ENCODE results near the gene SDHC. TPM values are rescaled to one million over a fixed set of nuclear protein-coding genes. Genes with fewer than 3 reads are reported as not detected.

Gene SDHC
- total and polyA plus RNA-seq, 2 experiments from 2014 or later: 131 to 358 TPM

DNA sequence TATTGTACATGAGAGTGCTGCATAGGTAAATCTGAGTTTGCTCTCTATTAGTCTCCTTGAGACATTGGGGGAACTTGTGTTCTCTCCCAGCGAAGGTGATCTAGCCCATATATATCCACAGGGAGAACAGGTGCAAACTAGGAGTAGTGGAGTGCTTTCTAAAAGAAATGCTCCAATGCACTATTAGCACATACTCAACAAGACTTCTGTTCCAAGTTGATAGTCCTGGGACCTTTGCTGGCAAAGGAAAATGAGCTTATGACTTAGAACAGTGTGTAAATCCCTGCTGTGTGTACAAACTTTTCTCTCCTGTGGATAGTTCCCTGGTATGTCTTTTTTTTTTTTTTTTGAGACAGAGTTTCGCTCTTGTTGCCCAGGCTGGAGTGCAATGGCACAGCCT is 28.0 kb downstream of the SDHC start:
- 100% methylated on average over 2 of the region's 2 CpGs for WGBS (ENCODE audit: low lambda C conversion rate, missing lambda C conversion rate)
- Histone ChIP-seq H3K27ac (no peak overlapping the region), H4K20me1 (ENCODE audit: insufficient read depth, poor library complexity, severe bottlenecking) (no peaks in the 10 kb centered on the region), H3K36me3 (replicated peaks; ENCODE audit: insufficient read depth, low read depth) (no peaks in the 10 kb centered on the region), H3K4me1 (ENCODE audit: insufficient read depth) (no peaks in the 10 kb centered on the region), H3K4me3 (no peak overlapping the region), H2AFZ (no peak overlapping the region), H3K9me3 (ENCODE audit: low read depth) (no peaks in the 10 kb centered on the region), H3K9me2 (replicated peaks; ENCODE audit: insufficient read depth) (no peaks in the 10 kb centered on the region), H3K79me2 (no peaks in the 10 kb centered on the region), H3K27me3 (no peaks in the 10 kb centered on the region), H3K4me2 (no peak overlapping the region)
- TF ChIP-seq EZH2phosphoT487 (IDR thresholded peaks at IDR 0.05; ENCODE audit: low read depth, severe bottlenecking, unreplicated experiment) (no peak), EZH2 (IDR thresholded peaks at IDR 0.05; ENCODE audit: borderline replicate concordance) (no peak)
- TF ChIP-seq, protein P1, sequence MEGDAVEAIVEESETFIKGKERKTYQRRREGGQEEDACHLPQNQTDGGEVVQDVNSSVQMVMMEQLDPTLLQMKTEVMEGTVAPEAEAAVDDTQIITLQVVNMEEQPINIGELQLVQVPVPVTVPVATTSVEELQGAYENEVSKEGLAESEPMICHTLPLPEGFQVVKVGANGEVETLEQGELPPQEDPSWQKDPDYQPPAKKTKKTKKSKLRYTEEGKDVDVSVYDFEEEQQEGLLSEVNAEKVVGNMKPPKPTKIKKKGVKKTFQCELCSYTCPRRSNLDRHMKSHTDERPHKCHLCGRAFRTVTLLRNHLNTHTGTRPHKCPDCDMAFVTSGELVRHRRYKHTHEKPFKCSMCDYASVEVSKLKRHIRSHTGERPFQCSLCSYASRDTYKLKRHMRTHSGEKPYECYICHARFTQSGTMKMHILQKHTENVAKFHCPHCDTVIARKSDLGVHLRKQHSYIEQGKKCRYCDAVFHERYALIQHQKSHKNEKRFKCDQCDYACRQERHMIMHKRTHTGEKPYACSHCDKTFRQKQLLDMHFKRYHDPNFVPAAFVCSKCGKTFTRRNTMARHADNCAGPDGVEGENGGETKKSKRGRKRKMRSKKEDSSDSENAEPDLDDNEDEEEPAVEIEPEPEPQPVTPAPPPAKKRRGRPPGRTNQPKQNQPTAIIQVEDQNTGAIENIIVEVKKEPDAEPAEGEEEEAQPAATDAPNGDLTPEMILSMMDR (IDR thresholded peaks at IDR 0.05; ENCODE audit: poor library complexity): no peak
- no peak for DNase-seq (ENCODE audit: low spot score)

DNA sequence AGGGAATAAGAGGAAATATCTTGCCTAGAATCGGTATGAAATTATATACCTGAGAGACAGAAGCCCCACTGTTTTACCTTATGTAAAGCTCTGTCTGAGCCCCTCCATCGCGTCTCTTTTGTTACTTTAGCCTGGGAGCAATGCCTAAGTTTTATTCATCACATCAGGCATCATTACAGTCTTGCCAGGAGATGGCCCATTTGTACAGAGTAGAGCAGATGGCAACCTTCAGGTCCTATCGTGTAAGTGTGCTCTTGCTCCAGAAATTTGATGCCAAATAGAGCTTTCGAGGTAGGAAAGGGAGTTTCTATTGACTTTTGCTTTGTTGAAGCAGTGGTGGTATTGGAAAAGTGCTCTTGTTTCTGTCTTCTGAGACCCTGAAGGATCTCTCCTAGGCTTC is 28.6 kb downstream of the SDHC start:
- DNase-seq (ENCODE audit: low spot score): no peak
- Histone ChIP-seq H3K4me3 (no peak overlapping the region), H3K4me2 (no peak overlapping the region), H3K79me2 (no peaks in the 10 kb centered on the region), H3K27ac (no peak overlapping the region), H3K9me3 (ENCODE audit: low read depth) (no peaks in the 10 kb centered on the region), H2AFZ (no peak overlapping the region), H3K4me1 (ENCODE audit: insufficient read depth) (no peaks in the 10 kb centered on the region), H4K20me1 (ENCODE audit: insufficient read depth, poor library complexity, severe bottlenecking) (no peaks in the 10 kb centered on the region), H3K27me3 (no peaks in the 10 kb centered on the region), H3K9me2 (replicated peaks; ENCODE audit: insufficient read depth) (no peaks in the 10 kb centered on the region), H3K36me3 (replicated peaks; ENCODE audit: insufficient read depth, low read depth) (no peaks in the 10 kb centered on the region)
- TF ChIP-seq EZH2 (IDR thresholded peaks at IDR 0.05; ENCODE audit: borderline replicate concordance) (no peak), EZH2phosphoT487 (IDR thresholded peaks at IDR 0.05; ENCODE audit: low read depth, severe bottlenecking, unreplicated experiment) (no peak)
- TF ChIP-seq, protein P1 (IDR thresholded peaks at IDR 0.05; ENCODE audit: poor library complexity): no peak
- over 99% methylated on average over 5 of the region's 5 CpGs for WGBS (ENCODE audit: low lambda C conversion rate, missing lambda C conversion rate)

DNA sequence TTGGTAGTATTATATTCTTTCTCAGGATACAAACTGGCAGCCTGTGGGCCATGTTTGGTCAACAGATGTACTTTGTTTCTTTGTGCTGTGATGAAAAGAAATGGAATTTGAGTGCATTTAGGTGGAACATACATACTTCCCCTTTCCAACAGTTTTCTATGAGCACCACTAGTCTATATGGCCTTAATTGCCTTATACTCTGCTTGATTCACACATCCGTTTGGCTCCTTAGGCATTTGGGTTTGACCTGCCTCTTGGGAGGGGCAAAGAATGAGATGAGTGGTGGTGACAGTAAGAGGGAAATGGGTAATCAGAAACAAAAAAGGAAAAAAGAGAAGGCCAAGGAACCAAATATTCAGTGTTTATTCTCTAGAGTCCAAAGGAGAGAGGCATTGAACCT is 36.5 kb downstream of the SDHC start:
- Histone ChIP-seq H3K27me3 (no peaks in the 10 kb centered on the region), H3K4me3 (no peak overlapping the region), H3K4me1 (ENCODE audit: insufficient read depth) (no peaks in the 10 kb centered on the region), H3K4me2 (no peak overlapping the region), H3K36me3 (replicated peaks; ENCODE audit: insufficient read depth, low read depth) (no peaks in the 10 kb centered on the region), H3K9me2 (replicated peaks; ENCODE audit: insufficient read depth) (no peaks in the 10 kb centered on the region), H3K27ac (no peak overlapping the region), H3K9me3 (ENCODE audit: low read depth) (no peaks in the 10 kb centered on the region), H2AFZ (no peak overlapping the region), H3K79me2 (peaks cover 2% of the 10 kb centered on the region), H4K20me1 (ENCODE audit: insufficient read depth, poor library complexity, severe bottlenecking) (no peaks in the 10 kb centered on the region)
- WGBS (ENCODE audit: low lambda C conversion rate, missing lambda C conversion rate): 96% methylated on average over 1 of the region's 1 CpG
- TF ChIP-seq EZH2 (IDR thresholded peaks at IDR 0.05; ENCODE audit: borderline replicate concordance) (no peak), EZH2phosphoT487 (IDR thresholded peaks at IDR 0.05; ENCODE audit: low read depth, severe bottlenecking, unreplicated experiment) (no peak)
- TF ChIP-seq, protein P1 (IDR thresholded peaks at IDR 0.05; ENCODE audit: poor library complexity): no peak
- DNase-seq (ENCODE audit: low spot score): no peak

DNA sequence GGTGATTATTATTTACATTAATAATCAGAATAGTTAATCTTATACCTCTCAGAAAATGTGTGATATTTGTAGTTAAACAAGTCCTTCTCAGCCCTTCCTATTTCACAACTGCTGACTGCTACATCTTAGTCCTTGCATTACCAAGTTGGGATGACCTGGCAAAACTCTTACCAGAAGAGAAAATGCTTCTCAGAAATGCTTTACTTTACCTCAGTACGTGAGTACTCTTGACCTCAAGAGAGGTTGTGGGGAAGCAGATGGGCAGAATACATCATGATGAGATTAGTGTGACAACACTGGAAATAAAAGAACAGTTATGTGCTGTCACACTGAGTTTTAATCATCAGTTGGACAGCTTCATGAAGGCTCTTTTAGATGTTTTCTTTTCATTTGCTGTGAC is 37.3 kb downstream of the SDHC start:
- no peaks in the 10 kb centered on the region for H3K36me3 ChIP-seq (replicated peaks; ENCODE audit: insufficient read depth, low read depth)
- no peaks in the 10 kb centered on the region for H3K9me2 ChIP-seq (replicated peaks; ENCODE audit: insufficient read depth)
- H4K20me1 ChIP-seq (ENCODE audit: insufficient read depth, poor library complexity, severe bottlenecking): no peaks in the 10 kb centered on the region
- no peak overlapping the region for H2AFZ ChIP-seq
- no peak overlapping the region for H3K4me2 ChIP-seq
- H3K9me3 ChIP-seq (ENCODE audit: low read depth): no peaks in the 10 kb centered on the region
- 87% methylated on average over 1 of the region's 1 CpG for WGBS (ENCODE audit: low lambda C conversion rate, missing lambda C conversion rate)
- TF ChIP-seq, protein P1 (IDR thresholded peaks at IDR 0.05; ENCODE audit: poor library complexity): no peak
- TF ChIP-seq EZH2phosphoT487 (IDR thresholded peaks at IDR 0.05; ENCODE audit: low read depth, severe bottlenecking, unreplicated experiment): no peak
- TF ChIP-seq EZH2 (IDR thresholded peaks at IDR 0.05; ENCODE audit: borderline replicate concordance): no peak
- no peaks in the 10 kb centered on the region for H3K4me1 ChIP-seq (ENCODE audit: insufficient read depth)
- no peak overlapping the region for H3K27ac ChIP-seq
- no peak overlapping the region for H3K4me3 ChIP-seq
- no peak for DNase-seq (ENCODE audit: low spot score)
- H3K27me3 ChIP-seq: no peaks in the 10 kb centered on the region
- H3K79me2 ChIP-seq: peaks cover 2% of the 10 kb centered on the region
